GM20431 (cell line): ENCODE results near the gene CDKAL1.
"Not testable (repeated sequence)": the region's sequence is repeated elsewhere in the genome, so short reads cannot be mapped to it uniquely, and the experiment has no call there.

Experiments used
- in situ Hi-C: fragments of 300-500 bp; cut with MseI, MboI; formaldehyde crosslinking; loops from one replicate; pipeline ENCODE4 v1.15.0; 2020; ENCODE audit warnings: low sequenced_read_pairs; ENCODE audit not compliant: unreplicated experiment

Gene CDKAL1

DNA sequence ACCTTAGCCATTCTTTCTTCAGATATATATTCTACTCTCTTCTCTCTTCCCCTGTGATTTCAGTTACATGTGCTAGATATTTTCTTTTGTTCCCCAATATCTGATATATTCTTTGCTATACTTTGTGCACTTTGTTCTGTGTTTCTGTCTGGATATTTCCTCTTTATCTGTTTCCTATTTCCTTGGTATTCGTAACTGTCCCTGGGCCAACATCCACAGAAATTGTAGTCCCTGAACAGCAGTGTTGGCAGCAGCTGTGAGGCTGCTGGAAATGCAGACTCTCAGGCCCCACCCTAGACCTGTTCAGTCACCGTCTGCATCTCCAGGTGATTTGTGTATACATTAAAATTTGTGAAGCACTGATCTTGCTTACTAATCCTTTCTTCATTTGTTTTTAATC lies 536.4 kb downstream of the CDKAL1 start:
- in situ Hi-C loops = no loop called here

DNA sequence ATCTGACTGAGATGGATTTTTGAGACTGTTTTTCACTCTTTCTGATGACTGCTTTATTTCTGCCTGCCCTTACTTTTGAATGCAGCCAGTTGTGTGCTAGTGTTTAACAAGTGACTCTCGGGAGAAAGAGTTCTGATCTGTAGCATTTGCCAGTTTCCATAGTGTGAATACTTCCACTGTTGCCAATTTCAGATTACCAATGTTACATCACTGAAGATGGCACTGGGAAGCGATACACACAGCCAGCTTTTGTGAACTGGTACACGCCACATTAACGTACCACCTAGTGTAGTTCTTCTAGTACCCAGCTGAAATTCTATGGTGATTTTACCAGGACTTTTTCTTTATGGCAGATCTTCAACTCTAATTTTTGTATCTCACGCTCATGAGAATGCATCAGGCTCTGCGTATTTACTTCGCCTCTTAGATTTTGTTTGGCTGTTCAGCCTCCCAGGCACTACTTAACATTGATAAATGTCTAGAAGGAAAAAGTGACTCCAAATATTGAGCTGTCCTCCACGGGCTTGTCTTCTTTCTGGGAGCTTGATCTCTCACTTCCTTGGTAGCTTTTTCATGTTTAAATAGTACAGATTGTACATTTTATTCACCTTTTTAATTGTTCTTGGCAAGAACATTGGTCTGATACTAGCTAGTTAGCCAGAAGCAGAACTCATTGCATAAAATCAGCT lies 537.7 kb downstream of the CDKAL1 start:
- in situ Hi-C loops = no loop called here

DNA sequence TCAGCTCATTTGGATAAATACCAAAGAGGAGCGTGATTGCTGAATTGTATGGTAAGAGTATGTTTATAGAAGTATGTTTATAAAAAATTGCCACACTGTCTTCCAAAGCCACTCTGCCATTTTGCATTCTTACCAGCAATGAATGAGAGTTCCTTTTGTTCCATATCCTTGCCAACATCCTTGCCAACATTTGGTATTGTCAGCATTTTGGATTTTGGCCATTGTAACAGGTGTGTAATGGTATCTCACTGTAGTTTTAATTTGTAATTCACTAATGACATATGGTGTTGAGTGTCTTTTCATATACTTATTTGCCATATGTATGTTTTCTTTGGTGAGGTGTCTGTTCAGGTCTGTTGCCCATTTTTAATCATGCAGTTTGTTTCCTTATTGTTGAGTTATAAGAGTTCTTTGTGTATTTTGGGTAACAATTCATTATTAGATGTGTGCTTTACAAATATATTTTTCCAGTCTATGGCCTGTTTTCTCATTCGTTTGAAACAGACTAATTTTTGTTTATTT lies 539.1 kb downstream of the CDKAL1 start:
- in situ Hi-C loops = no loop called here

DNA sequence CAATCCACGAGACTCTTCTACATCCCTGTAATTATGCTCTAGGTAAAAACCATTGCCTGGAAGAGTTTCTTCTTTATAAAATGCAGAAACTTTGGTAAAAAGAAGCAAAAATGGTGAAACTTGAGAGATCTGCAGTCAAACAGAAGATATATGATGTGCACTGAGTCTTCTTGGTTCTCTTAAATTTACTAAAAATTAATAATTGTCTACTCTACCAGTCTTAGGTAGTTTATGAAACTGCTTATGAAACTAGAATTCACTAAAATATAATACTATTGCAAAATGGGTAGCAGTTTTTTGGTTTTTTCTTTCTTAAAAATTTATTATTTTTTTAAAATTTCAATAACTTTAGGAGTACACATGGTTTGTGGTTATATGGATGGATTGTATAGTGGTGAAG lies 540.2 kb downstream of the CDKAL1 start:
- in situ Hi-C loops = no loop called here

GRCh38 chr6:21075986-21076385 lies 541.7 kb downstream of the CDKAL1 start:
- in situ Hi-C loops = no loop called here

DNA sequence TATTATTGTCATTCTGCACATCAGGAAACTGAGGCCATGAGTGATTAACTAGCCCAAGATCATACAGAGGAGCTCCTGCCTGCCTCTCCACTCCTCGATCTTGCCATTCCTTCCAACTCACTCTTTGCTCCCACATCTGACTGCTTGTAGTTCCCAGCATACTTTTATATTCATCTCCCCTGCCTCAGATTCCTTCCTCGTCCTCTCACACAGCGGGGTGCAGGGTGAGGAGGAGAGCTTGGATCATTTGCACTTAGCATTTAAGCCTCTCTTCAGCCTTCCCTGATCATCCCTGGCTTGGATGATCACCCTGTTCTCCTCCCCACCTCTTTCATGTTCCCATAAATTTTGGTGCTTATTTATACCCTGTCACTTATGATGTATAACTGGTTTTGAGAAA lies 544.2 kb downstream of the CDKAL1 start:
- in situ Hi-C loops = no loop called here

DNA sequence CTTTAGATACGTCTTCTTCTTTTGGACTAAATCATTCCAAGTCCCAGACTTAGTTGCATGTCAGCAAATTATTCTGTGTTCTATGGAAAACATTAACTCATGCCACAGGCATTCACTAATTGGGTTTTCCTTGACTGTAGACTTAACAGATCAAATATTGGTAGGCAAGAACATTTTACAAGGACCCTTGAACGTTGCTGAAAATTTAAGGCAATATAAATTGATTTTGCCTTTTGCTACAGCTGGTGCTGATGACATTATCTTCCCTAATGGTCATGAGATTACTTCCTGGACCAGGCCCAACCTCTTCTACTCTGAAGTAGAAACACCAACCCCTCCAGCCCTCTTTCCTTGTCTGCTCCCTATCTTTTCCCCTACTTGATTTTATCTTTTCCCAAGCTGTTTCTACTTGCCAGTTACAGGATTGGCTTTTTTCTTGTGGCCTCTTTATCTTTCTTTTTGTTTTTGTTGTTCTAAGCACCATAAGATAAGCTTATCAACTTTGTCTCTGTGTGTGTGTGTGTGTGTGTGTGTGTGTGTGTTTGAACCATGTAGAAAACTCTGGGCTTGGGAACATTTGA lies 545.3 kb downstream of the CDKAL1 start:
- in situ Hi-C loops = no loop called here

DNA sequence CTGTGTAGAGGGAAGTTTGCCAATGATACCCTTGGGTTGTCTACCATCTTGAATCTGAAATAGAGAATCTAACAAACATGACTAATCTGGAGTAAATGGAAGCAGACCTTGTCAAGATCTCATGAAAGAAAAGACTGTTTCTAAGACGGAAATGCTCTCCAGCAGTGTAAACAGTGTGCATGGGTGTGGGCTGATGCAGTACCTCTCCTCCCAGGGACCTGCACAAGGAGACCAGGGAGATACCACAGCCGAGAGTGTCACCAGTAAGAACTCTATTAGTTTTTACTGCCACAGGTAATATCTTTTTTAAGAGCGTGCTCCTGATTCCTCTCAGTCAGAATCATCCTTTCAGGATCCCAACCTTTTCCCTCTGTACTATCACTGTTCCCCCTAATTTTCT lies 546.0 kb downstream of the CDKAL1 start:
- in situ Hi-C loops = no loop called here

- in situ Hi-C loops = no loop called here
Measured at GRCh38 chr6:21082091-21082490, 547.8 kb downstream of the CDKAL1 start.

DNA sequence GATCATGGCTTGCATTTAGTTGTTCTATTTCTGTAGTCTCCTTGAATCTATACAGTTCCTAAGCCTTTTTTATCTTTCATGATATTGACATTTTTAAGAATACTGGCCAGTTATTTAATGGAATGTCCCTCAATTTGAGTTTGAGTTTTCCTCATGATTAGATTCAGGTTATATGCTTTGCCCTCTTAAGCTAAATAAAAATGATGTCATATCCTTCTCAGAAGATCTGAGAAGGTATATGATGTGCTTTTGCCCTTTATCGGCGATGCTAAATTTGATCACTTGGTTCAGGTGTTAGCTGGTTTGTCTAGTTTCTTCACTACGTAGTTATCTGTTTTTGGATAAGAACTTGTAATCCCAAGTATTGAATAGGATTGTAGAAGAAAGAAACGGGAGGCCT lies 549.5 kb downstream of the CDKAL1 start:
- in situ Hi-C loops = no loop called here

DNA sequence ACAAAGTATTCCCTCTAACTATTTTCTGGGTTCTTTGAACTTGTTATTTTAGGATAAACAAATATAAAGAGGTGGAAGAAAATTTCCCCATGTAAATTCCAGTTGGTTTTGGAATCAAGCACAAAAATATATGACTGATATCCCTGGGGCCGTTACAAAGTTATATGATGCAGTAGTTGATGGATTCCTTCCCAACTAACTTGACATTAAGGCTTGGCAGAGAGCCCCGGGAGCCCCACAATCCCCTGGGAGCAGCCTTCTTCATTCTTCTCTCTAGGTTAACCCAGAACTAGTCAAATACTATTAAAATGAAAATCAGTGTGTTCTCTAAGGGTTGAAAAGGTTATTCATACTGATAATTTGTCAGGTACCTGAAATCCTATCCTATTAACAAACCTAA lies 550.4 kb downstream of the CDKAL1 start:
- in situ Hi-C loops = no loop called here

DNA sequence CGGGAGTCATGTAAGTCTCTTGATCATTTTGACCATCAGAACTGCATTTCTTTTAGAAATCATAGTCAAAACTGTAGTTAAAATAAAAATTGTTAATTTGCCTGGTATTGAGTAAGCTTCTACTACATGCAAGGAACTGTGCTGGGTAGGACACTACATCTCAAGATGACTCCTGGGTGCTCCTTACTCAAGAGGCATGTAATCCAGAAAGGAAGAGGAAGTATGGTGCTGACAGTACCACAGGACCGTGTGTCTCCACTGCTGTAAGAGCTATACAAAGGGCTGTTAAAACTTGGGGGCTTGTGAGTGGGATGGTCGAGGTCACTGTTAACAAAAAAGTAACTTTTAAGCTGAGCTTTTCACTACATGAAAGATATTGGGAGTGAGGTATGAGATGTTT lies 551.0 kb downstream of the CDKAL1 start:
- in situ Hi-C loops = no loop called here

- in situ Hi-C loops = no loop called here
Measured at GRCh38 chr6:21085643-21086042, 551.4 kb downstream of the CDKAL1 start.

DNA sequence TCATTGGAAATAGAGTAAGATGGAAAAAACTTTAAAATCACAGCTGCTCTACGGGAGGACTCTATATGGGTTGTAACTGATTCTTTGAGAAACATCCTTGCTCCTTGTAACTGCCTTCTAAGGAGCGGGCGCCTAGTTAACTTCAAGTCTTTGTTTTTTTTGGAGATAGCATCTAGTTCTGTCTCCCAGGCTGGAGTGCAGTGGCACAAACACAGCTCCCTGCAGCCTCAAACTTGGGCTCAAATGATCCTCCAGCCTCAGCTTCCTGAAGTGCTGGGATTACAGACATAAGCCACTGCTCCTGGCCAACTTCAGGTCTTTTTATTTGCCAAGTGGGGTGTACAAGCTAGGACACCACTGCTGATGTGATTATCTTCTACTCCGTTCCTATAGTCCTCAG lies 552.9 kb downstream of the CDKAL1 start:
- in situ Hi-C loops = no loop called here

- in situ Hi-C loops = no loop called here
Measured at GRCh38 chr6:21091411-21091810, 557.2 kb downstream of the CDKAL1 start.

GRCh38 chr6:21092231-21092772 lies 558.0 kb downstream of the CDKAL1 start:
- in situ Hi-C loops = not testable (repeated sequence)

GRCh38 chr6:21095462-21095861 lies 561.2 kb downstream of the CDKAL1 start:
- in situ Hi-C loops = no loop called here

GRCh38 chr6:21098134-21098533 lies 563.9 kb downstream of the CDKAL1 start:
- in situ Hi-C loops = no loop called here

DNA sequence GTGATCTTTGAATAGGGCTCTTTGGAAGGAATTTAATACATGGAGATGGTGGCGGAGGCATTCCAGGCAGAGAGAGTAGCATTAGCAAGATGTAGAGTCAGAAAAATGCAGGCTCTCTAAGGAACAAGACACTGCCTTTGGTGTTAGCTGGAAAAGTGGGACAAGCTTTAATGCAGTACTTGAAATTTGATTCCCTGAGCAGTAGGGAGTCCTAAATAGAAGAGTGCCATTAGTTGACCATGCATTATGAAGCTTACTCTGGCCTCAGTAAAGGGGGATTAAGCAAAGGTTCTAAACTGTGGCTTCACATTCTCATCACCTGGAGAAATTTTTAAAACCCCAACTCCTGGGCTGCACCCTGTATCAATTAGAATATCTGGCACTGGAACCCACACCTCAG lies 564.5 kb downstream of the CDKAL1 start:
- in situ Hi-C loops = no loop called here

DNA sequence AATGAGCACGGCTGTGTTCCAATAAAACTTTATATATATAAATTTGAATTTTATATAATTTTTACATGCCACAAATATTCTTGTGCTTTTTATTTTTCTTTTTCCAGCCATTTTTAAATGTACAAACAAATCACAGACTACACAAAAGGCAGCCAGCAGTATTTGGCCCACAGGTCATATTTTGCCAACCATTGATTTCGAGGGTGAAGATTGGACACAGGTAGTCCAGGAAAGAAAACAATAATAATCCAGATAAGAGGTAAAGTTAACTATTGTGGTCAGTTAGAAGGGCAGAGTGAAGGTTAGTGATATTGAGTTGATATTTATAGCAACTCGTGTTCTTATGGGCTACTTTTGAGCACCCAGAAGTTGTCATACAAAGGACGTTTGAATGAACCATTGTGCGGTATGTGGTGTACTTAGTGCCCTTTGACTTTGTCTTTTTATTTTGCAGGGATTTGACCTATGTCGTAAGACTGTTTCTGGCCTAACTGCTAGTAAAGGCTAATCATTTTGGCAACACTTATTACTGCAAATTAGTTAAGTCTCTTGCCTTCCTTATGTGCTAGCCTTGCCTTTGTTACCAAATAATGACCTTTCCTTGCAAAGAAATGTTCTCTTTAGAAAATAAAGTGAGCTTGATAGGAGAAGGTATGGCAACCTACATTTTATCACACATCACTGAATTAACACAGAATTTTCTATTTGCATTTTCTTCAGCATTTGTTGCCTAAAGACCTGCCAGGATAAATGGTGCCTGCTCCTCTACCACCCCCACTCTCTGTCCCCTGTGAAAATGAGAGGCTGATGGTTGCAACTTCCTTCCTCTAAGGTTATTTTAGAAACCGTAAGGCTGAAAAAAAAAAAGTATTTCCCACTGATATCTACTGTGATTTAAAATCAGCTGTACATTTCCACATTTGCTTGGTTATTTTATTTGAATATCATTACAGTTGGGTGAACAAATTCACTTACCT lies 565.4 kb downstream of the CDKAL1 start:
- in situ Hi-C loops = no loop called here

DNA sequence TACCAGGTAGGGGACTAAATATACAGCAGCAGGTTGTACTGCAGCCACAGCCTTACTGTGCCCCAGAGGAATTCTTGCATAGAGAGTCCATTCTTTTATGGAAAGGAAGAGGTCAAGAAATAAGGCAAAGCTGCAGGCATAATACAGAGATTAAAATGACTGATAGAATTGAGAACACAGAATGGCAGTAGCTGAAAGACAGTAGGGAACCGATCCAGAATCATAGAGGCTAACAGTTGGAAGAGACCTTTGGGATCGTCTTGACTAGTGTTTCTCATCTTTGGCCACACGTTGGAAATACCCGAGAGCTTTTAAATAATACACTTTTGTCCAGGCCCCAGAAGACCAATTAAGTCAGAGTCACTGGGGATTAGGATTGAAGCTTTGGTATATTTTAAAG lies 566.7 kb downstream of the CDKAL1 start:
- in situ Hi-C loops = no loop called here
